Adrenal gland (tissue), 12 donors: Measurements from ENCODE around the gene FAM228A. TPM values are rescaled to one million over a fixed set of nuclear protein-coding genes. Genes with fewer than 3 reads are reported as not detected.

Experiments used
- DNase-seq, 7 donors: peaks; one replicate each; pipeline ENCODE4 v3.0.0-alpha.2; 2019 to 2020
- H3K27ac ChIP-seq, 5 donors: fragments of 200-600 bp; sonication (generic) in 4 of 5; 1 replicate in 3 of 5; 2 replicates in 2 of 5; pipeline versions ENCODE4 v1.5.1 to v1.8.0; 2016 to 2020; ENCODE audit warnings: mild to moderate bottlenecking in 1 of 5
- H3K27me3 ChIP-seq: fragments of 200-600 bp; 2 replicates; pipeline ENCODE4 v1.8.0; 2021
- H3K36me3 ChIP-seq, 2 donors: fragments of 200-600 bp; replicated peaks in 1 of 2; 1 replicate in 1 of 2; 2 replicates in 1 of 2; pipeline versions ENCODE4 v1.5.1 to v1.8.0; 2018 to 2022
- H3K4me1 ChIP-seq, 2 donors: fragments of 200-600 bp; replicated peaks in 1 of 2; 1 replicate in 1 of 2; 2 replicates in 1 of 2; pipeline versions ENCODE4 v1.5.1 to v1.8.0; 2018 to 2021
- H3K4me3 ChIP-seq, 4 donors: fragments of 200-600 bp; sonication (generic) in 3 of 4; one replicate each; pipeline ENCODE4 v1.5.1; 2016 to 2018
- H3K9me3 ChIP-seq, 3 donors: fragments of 200-600 bp; sonication (generic) in 1 of 3; replicated peaks in 1 of 3; 1 replicate in 2 of 3; 2 replicates in 1 of 3; pipeline versions ENCODE4 v1.5.1 to v1.8.0; 2016 to 2021
- CTCF ChIP-seq, 6 experiments: fragments of 450-650 bp in 4 of 6; fragments of 200-600 bp in 2 of 6; sonication (generic) in 1 of 6; IDR thresholded peaks; 1 replicate in 5 of 6; 2 replicates in 1 of 6; pipeline versions ENCODE4 v1.5.1 to v1.8.0; 2016 to 2021; ENCODE audit warnings: antibody characterized with exemption in 6 of 6, mild to moderate bottlenecking in 2 of 6, moderate library complexity in 1 of 6
- POLR2A ChIP-seq, 2 donors: fragments of 450-650 bp; IDR thresholded peaks; one replicate each; pipeline ENCODE4 v1.6.1; 2017; ENCODE audit warnings: antibody characterized with exemption in 2 of 2, mild to moderate bottlenecking in 2 of 2, moderate library complexity in 1 of 2
- WGBS, 4 donors: extraction: QIAGEN DNeasy Blood & Tissue Kit in 2 of 4; methylation state at CpG; one replicate each; pipeline versions ENCODE4 v1.1.5 to v1.1.7; 2013 to 2017; 5-methylcytosine and 5-hydroxymethylcytosine counted together
- intact Hi-C, 2 donors: fragments of 100-400 bp; cut with DNase I; formaldehyde crosslinking; loops; one replicate each; pipeline versions ENCODE4 v1.14.1 to v1.15.0; 2022 to 2023
- polyA plus RNA-seq, 3 donors: library from polyadenylated mRNA; stranded (reverse); fragments of 200-250 nt in 2 of 3; fragments of 350-450 nt in 1 of 3; fragmentation: Illumina TruSeq in 1 of 3; extraction: RNeasy Lipid Tissue Mini Kit (QIAGEN cat#74804) in 1 of 3; gene quantifications; one replicate each; pipeline ENCODE4 v1.2.3, GENCODE V29; 2013 to 2014
- total RNA-seq, 9 donors: library from RNA; depleted of rRNA in 4 of 9; stranded (reverse); fragments of >200 nt in 4 of 9; fragments of 120-200 nt in 1 of 9; fragmentation: NEBNext Ultra II Directional in 1 of 9; extraction: Animal tissue kit (Norgen Biotek cat#: 25700) in 1 of 9; gene quantifications; one replicate each; pipeline versions ENCODE4 v1.1.0 to v1.2.4, GENCODE V29; 2013 to 2023
- donor health status: healthy with polysubstance abuse.
- donor health status: Bipolar disorder and iron deficiency.
- donor health status: DM: yes; HTN: yes; CAD: no.
- donor health status: DM: no; HTN: no; CAD: no.
- donor health status: DM: no; HTN: no; CAD: no.
- donor health status: DM: yes; HTN: yes; CAD: no.

The FAM228A gene
- total and polyA plus RNA-seq, 12 donors: 0.28 to 2.4 (median 0.72) TPM

- H3K9me3 ChIP-seq: no peaks in the 10 kb centered on the region
- no peak overlapping the region for H3K27ac ChIP-seq
- WGBS, 4 donors: 93 to 97% (median 94%) methylated on average over 5 of the region's 5 CpGs
- H3K27me3 ChIP-seq: no peaks in the 10 kb centered on the region
- no peak overlapping the region for H3K4me3 ChIP-seq
- intact Hi-C loops: no loop called here
- no peaks in the 10 kb centered on the region for H3K36me3 ChIP-seq
- H3K4me1 ChIP-seq: no peaks in the 10 kb centered on the region
- DNase-seq: no peak
- TF ChIP-seq POLR2A (IDR thresholded peaks at IDR 0.05) (no peak), CTCF (IDR thresholded peaks at IDR 0.05) (no peak)
Observed at GRCh38 chr2:24152413-24153197, 22.2 kb upstream of the FAM228A start.

GRCh38 chr2:24153478-24153877 lies 21.4 kb upstream of the FAM228A start:
- Histone ChIP-seq H3K27ac (no peak overlapping the region), H3K27me3 (no peaks in the 10 kb centered on the region), H3K36me3 (no peaks in the 10 kb centered on the region), H3K4me1 (no peaks in the 10 kb centered on the region), H3K4me3 (no peak overlapping the region), H3K9me3 (no peaks in the 10 kb centered on the region)
- DNase-seq: no peak
- TF ChIP-seq POLR2A (IDR thresholded peaks at IDR 0.05) (no peak), CTCF (IDR thresholded peaks at IDR 0.05) (no peak)
- whole genome bisulfite sequencing, 4 donors: 88 to 96% (median 93%) methylated on average over 3 to 4 of the region's 4 CpGs
- intact Hi-C loops: no loop called here

- no peaks in the 10 kb centered on the region for H3K36me3 ChIP-seq
- TF ChIP-seq POLR2A (IDR thresholded peaks at IDR 0.05) (no peak), CTCF (IDR thresholded peaks at IDR 0.05) (no peak)
- no peak overlapping the region for H3K27ac ChIP-seq
- no peaks in the 10 kb centered on the region for H3K4me1 ChIP-seq
- no peaks in the 10 kb centered on the region for H3K9me3 ChIP-seq
- 93 to 96% (median 95%) methylated on average over 5 of the region's 5 CpGs for WGBS, 4 donors
- H3K27me3 ChIP-seq: no peaks in the 10 kb centered on the region
- no peak for DNase-seq
- no peak overlapping the region for H3K4me3 ChIP-seq
- intact Hi-C loops: no loop called here
Observed at GRCh38 chr2:24158131-24158530, 16.7 kb upstream of the FAM228A start.

- no peak overlapping the region for H3K27ac ChIP-seq
- intact Hi-C loops: no loop called here
- no peaks in the 10 kb centered on the region for H3K36me3 ChIP-seq
- no peak for TF ChIP-seq POLR2A (IDR thresholded peaks at IDR 0.05)
- no peak for TF ChIP-seq CTCF (IDR thresholded peaks at IDR 0.05)
- H3K4me3 ChIP-seq: no peak overlapping the region
- H3K27me3 ChIP-seq: no peaks in the 10 kb centered on the region
- H3K4me1 ChIP-seq: no peaks in the 10 kb centered on the region
- no peaks in the 10 kb centered on the region for H3K9me3 ChIP-seq
- 92 to 97% (median 95%) methylated on average over 4 of the region's 4 CpGs for WGBS, 4 donors
- DNase-seq: no peak
Observed at GRCh38 chr2:24159708-24160107, 15.1 kb upstream of the FAM228A start.
